ENCODE results near the gene SLC26A11.

The SLC26A11 gene

GRCh38 chr17:80218391-80218790 lies 1.8 kb upstream of the SLC26A11 start:
- Histone ChIP-seq H3K79me2 (ENCODE audit: control insufficient read depth, low read length) (no peaks in the 10 kb centered on the region), H3K9me3 (ENCODE audit: control insufficient read depth, insufficient read depth, low read length) (no peaks in the 10 kb centered on the region), H3K27me3 (ENCODE audit: control insufficient read depth, low read length) (peaks cover 17% of the 10 kb centered on the region), H4K20me1 (ENCODE audit: control insufficient read depth, insufficient read depth, low read depth, low read length) (0 out of 2 replicates have a peak, but pooled peaks cover 2% of the 10 kb centered on the region), H3K4me1 (ENCODE audit: control insufficient read depth, low read length) (peaks cover 19% of the 10 kb centered on the region), H3F3A (ENCODE audit: control insufficient read depth, insufficient read depth) (no peaks in the 10 kb centered on the region), H3K4me3 (ENCODE audit: low read length) (no peak overlapping the region), H3K27ac (ENCODE audit: low read depth, low read length) (no peak overlapping the region), H3K36me3 (ENCODE audit: control insufficient read depth, low read length) (no peaks in the 10 kb centered on the region), H3K9me2 (replicated peaks; ENCODE audit: control insufficient read depth, low read length) (no peaks in the 10 kb centered on the region), H3K4me2 (ENCODE audit: low read length) (no peak overlapping the region)
- no peak for TF ChIP-seq EZH2phosphoT487 (IDR thresholded peaks at IDR 0.05; ENCODE audit: borderline replicate concordance, low read length)
- TF ChIP-seq CTCF (IDR thresholded peaks at IDR 0.05; ENCODE audit: low read depth, low read length, poor library complexity, severe bottlenecking): no peak

- TF ChIP-seq CTCF (IDR thresholded peaks at IDR 0.05; ENCODE audit: low read depth, low read length, poor library complexity, severe bottlenecking) (no peak), EZH2phosphoT487 (IDR thresholded peaks at IDR 0.05; ENCODE audit: borderline replicate concordance, low read length) (no peak)
- Histone ChIP-seq H3K9me2 (replicated peaks; ENCODE audit: control insufficient read depth, low read length) (no peaks in the 10 kb centered on the region), H3K4me1 (ENCODE audit: control insufficient read depth, low read length) (peaks cover 19% of the 10 kb centered on the region), H3K27ac (ENCODE audit: low read depth, low read length) (no peak overlapping the region), H3K27me3 (ENCODE audit: control insufficient read depth, low read length) (peaks cover 17% of the 10 kb centered on the region), H3K36me3 (ENCODE audit: control insufficient read depth, low read length) (no peaks in the 10 kb centered on the region), H4K20me1 (ENCODE audit: control insufficient read depth, insufficient read depth, low read depth, low read length) (0 out of 2 replicates have a peak, but pooled peaks cover 2% of the 10 kb centered on the region), H3K4me2 (ENCODE audit: low read length) (peak overlapping the region; percentile 45), H3K4me3 (ENCODE audit: low read length) (peak overlapping the region; percentile 19), H3K9me3 (ENCODE audit: control insufficient read depth, insufficient read depth, low read length) (no peaks in the 10 kb centered on the region), H3K79me2 (ENCODE audit: control insufficient read depth, low read length) (no peaks in the 10 kb centered on the region), H3F3A (ENCODE audit: control insufficient read depth, insufficient read depth) (no peaks in the 10 kb centered on the region)
These were observed 1.0 kb upstream of the SLC26A11 start for GRCh38 chr17:80219013-80219762.

GRCh38 chr17:80219763-80220053 lies 519 bp upstream of the SLC26A11 start:
- peaks cover 17% of the 10 kb centered on the region for H3K27me3 ChIP-seq (ENCODE audit: control insufficient read depth, low read length)
- H3K4me1 ChIP-seq (ENCODE audit: control insufficient read depth, low read length): peaks cover 19% of the 10 kb centered on the region
- H3K4me2 ChIP-seq (ENCODE audit: low read length): peak overlapping the region; percentile 45
- no peaks in the 10 kb centered on the region for H3F3A ChIP-seq (ENCODE audit: control insufficient read depth, insufficient read depth)
- no peaks in the 10 kb centered on the region for H3K9me3 ChIP-seq (ENCODE audit: control insufficient read depth, insufficient read depth, low read length)
- H3K9me2 ChIP-seq (replicated peaks; ENCODE audit: control insufficient read depth, low read length): no peaks in the 10 kb centered on the region
- H3K79me2 ChIP-seq (ENCODE audit: control insufficient read depth, low read length): no peaks in the 10 kb centered on the region
- no peaks in the 10 kb centered on the region for H3K36me3 ChIP-seq (ENCODE audit: control insufficient read depth, low read length)
- H3K27ac ChIP-seq (ENCODE audit: low read depth, low read length): no peak overlapping the region
- TF ChIP-seq EZH2phosphoT487 (IDR thresholded peaks at IDR 0.05; ENCODE audit: borderline replicate concordance, low read length) (no peak), CTCF (IDR thresholded peaks at IDR 0.05; ENCODE audit: low read depth, low read length, poor library complexity, severe bottlenecking) (no peak)
- peak overlapping the region; percentile 19 for H3K4me3 ChIP-seq (ENCODE audit: low read length)
- H4K20me1 ChIP-seq (ENCODE audit: control insufficient read depth, insufficient read depth, low read depth, low read length): 0 out of 2 replicates have a peak, but pooled peaks cover 2% of the 10 kb centered on the region

All from DOHH2 (cell line).